Measurements from ENCODE around the gene RMDN2.
A peak's percentile ranks its signal among the peaks of the same experiment; 100 is the strongest.

The RMDN2 gene

DNA sequence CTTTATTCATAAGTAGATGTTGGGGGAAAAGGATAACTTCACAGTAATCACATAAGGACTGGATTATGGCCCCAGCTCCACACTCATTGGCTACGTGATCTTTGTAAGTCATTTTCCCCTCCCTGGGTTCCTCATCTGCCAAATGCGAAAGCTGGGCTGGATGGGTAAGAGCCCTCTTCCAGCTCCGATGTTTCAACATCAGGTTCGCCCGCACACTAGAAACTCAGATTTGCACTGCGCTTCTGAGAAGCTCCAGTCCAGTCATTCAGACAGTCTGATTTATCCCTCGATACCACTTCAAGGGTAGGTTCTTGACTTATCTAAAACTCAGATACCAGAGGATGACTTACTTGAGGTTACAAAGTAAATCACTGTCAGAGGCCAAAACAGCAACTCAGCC lies 31.0 kb upstream of the RMDN2 start:
- no peak overlapping the region for H3K4me3 ChIP-seq (ENCODE audit: low read depth, low read length)
- H3K36me3 ChIP-seq (replicated peaks) = no peaks in the 10 kb centered on the region
- no peak for DNase-seq
- H3K27ac ChIP-seq = no peak overlapping the region
- in situ Hi-C loops (cut with HindIII; ENCODE audit: low pct_ligation_motif_present, low sequenced_read_pairs) = no loop called here
- TF ChIP-seq CTCF (IDR thresholded peaks at IDR 0.05; ENCODE audit: low read depth, low read length, missing control alignments) = no peak
- H3K27me3 ChIP-seq (replicated peaks) = no peaks in the 10 kb centered on the region

GRCh38 chr2:37894601-37895000 lies 30.5 kb upstream of the RMDN2 start:
- in situ Hi-C loops (cut with HindIII; ENCODE audit: low pct_ligation_motif_present, low sequenced_read_pairs) = no loop called here
- Histone ChIP-seq H3K36me3 (replicated peaks) (no peaks in the 10 kb centered on the region), H3K4me3 (ENCODE audit: low read depth, low read length) (no peak overlapping the region), H3K27me3 (replicated peaks) (no peaks in the 10 kb centered on the region), H3K27ac (no peak overlapping the region)
- TF ChIP-seq CTCF (IDR thresholded peaks at IDR 0.05; ENCODE audit: low read depth, low read length, missing control alignments) = no peak
- DNase-seq = no peak

DNA sequence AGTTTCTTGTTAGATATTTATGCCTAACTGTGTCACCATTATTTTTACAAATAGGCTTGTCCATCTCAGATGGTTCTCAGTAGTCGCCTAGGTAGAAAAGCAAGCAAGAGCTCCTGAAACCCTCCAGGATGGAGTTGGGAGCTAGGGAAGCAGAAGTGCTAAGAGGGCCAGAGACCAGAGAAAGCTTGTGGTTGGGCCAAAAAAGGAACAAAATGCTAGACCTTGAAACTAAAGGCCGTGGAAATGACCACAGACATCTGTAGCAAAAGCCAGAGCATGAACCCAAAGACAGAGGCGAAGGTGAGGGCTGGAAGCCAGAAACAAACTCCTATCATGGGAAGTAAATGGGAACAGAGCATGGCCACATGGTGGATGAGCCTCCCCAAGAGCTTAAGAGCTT lies 29.9 kb upstream of the RMDN2 start:
- in situ Hi-C loops (cut with HindIII; ENCODE audit: low pct_ligation_motif_present, low sequenced_read_pairs) = no loop called here
- TF ChIP-seq CTCF (IDR thresholded peaks at IDR 0.05; ENCODE audit: low read depth, low read length, missing control alignments) = no peak
- DNase-seq = no peak

DNA sequence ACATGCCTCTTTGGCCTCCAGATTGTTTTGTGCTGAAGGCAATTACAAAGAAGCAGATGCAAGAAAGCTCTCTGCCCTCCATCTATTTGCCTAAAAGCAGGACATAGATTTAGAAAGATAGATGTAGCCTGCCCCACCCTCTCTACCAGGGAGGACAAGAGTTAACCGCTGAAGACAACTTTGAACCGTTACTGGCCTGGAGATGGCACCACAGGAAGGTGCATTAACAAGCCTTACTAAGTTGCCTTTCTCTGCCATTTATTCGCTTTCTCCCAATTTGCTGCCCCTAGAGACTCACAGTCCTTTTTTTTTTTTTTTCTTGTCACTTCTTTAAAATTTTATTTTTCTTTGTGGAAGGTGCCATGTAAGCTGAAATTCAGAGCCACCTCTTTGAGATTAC lies 28.8 kb upstream of the RMDN2 start:
- no peak overlapping the region for H3K27ac ChIP-seq

More for the DNA sequence above, 29.9 kb upstream of the RMDN2 start:
- Histone ChIP-seq H3K4me3 (ENCODE audit: low read depth, low read length) (no peak overlapping the region), H3K27ac (no peak overlapping the region), H3K27me3 (replicated peaks) (no peaks in the 10 kb centered on the region), H3K36me3 (replicated peaks) (no peaks in the 10 kb centered on the region)

DNA sequence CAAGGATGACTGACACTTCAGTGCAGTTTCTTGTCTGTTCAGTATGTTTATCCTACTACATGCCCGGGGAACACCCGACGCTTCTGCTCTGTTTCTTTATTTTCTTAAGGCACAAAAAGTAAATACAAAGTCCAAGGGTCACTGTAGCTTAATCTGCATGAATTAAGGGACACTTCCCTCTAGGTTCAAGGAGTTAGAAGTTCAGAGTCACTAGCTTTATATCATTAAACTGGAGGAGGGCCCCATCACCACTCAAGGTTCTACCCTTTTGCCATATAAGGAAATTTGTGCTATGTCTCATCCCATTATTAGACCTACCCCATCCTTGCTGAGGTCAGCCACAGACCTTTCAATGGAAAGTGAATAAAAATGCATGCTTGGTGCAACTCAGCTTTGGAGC lies 27.6 kb upstream of the RMDN2 start:
- DNase-seq = no peak
- no peak for TF ChIP-seq CTCF (IDR thresholded peaks at IDR 0.05; ENCODE audit: low read depth, low read length, missing control alignments)
- no peak overlapping the region for H3K27ac ChIP-seq

More for the DNA sequence above, 28.8 kb upstream of the RMDN2 start:
- TF ChIP-seq CTCF (IDR thresholded peaks at IDR 0.05; ENCODE audit: low read depth, low read length, missing control alignments) = peak; percentile 8
- DNase-seq = no peak
- H3K4me3 ChIP-seq (ENCODE audit: low read depth, low read length) = no peak overlapping the region
- H3K27me3 ChIP-seq (replicated peaks) = no peaks in the 10 kb centered on the region
- H3K36me3 ChIP-seq (replicated peaks) = no peaks in the 10 kb centered on the region
- in situ Hi-C loops (cut with HindIII; ENCODE audit: low pct_ligation_motif_present, low sequenced_read_pairs) = no loop called here

DNA sequence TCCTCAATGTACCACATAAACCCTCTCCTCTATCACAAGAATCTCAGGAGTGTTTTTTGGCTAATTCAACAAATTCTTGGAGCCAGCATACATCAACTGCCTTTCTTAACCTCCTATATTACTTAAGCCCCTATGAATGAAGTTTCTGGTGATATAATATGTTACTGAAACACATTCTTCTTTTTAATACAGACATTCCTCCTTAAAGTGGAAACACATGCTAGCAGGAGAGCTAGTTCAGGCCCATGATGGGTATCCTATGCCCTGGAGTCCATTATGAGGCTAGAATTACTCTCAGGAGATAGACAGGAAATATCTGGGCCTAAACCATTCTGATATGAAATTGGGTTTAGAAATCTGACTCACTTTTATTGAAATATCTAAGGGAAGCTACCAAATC lies 26.6 kb upstream of the RMDN2 start:
- no peak for DNase-seq
- Histone ChIP-seq H3K4me3 (ENCODE audit: low read depth, low read length) (no peak overlapping the region), H3K36me3 (replicated peaks) (no peaks in the 10 kb centered on the region), H3K27ac (no peak overlapping the region), H3K27me3 (replicated peaks) (no peaks in the 10 kb centered on the region)
- no peak for TF ChIP-seq CTCF (IDR thresholded peaks at IDR 0.05; ENCODE audit: low read depth, low read length, missing control alignments)
- in situ Hi-C loops (cut with HindIII; ENCODE audit: low pct_ligation_motif_present, low sequenced_read_pairs) = no loop called here

More for the DNA sequence above, 27.6 kb upstream of the RMDN2 start:
- no peaks in the 10 kb centered on the region for H3K27me3 ChIP-seq (replicated peaks)
- H3K4me3 ChIP-seq (ENCODE audit: low read depth, low read length) = no peak overlapping the region
- in situ Hi-C loops (cut with HindIII; ENCODE audit: low pct_ligation_motif_present, low sequenced_read_pairs) = no loop called here
- H3K36me3 ChIP-seq (replicated peaks) = no peaks in the 10 kb centered on the region
